GM23338 (cell line): ENCODE results near the gene RASSF4. TPM values are rescaled to one million over a fixed set of nuclear protein-coding genes. Genes with fewer than 3 reads are reported as not detected.

Experiments used
- ATAC-seq: fragments of 200-7000 bp; cut with Tn5 transposase; 3 replicates; pipeline ENCODE4 v1.9.1; 2020
- DNase-seq: peaks from one replicate; pipeline ENCODE4 v3.0.0-alpha.2; 2015; ENCODE audit warnings: low spot score
- H2AFZ ChIP-seq: fragments of 200-600 bp; sonication (generic); 2 replicates; pipeline ENCODE4 v1.8.0; 2016; ENCODE audit warnings: antibody characterized with exemption, mild to moderate bottlenecking, moderate library complexity
- H3F3A ChIP-seq: fragments of 200-600 bp; sonication (generic); replicated peaks from 2 replicates; pipeline ENCODE4 v1.8.0; 2017; ENCODE audit warnings: antibody characterized with exemption, mixed run types, low read depth
- H3K27ac ChIP-seq: fragments of 200-600 bp; sonication (generic); 2 replicates; pipeline ENCODE4 v1.6.1; 2016; ENCODE audit warnings: low read depth
- H3K27me3 ChIP-seq: fragments of 200-600 bp; sonication (generic); 2 replicates; pipeline ENCODE4 v1.8.0; 2016; ENCODE audit warnings: mild to moderate bottlenecking, mixed run types, moderate library complexity; ENCODE audit not compliant: insufficient read depth
- H3K36me3 ChIP-seq: fragments of 200-600 bp; sonication (generic); 2 replicates; pipeline ENCODE4 v1.8.0; 2016; ENCODE audit warnings: mild to moderate bottlenecking; ENCODE audit not compliant: insufficient read depth
- H3K4me1 ChIP-seq: fragments of 200-600 bp; sonication (generic); 2 replicates; pipeline ENCODE4 v1.8.0; 2016; ENCODE audit warnings: mild to moderate bottlenecking, moderate library complexity; ENCODE audit not compliant: insufficient read depth
- H3K4me2 ChIP-seq: fragments of 200-600 bp; sonication (generic); 2 replicates; pipeline ENCODE4 v1.7.1; 2017; ENCODE audit warnings: mixed run types
- H3K4me3 ChIP-seq: fragments of 200-600 bp; sonication (generic); 2 replicates; pipeline ENCODE4 v1.6.1; 2016; ENCODE audit warnings: mixed run types
- H3K79me2 ChIP-seq: fragments of 200-600 bp; sonication (generic); replicated peaks from 2 replicates; pipeline ENCODE4 v1.8.0; 2017; ENCODE audit warnings: mild to moderate bottlenecking; ENCODE audit not compliant: insufficient read depth
- H3K9me2 ChIP-seq: fragments of 200-600 bp; sonication (generic); 2 replicates; pipeline ENCODE4 v1.8.0; 2017; ENCODE audit not compliant: insufficient read depth
- H4K20me1 ChIP-seq: fragments of 200-600 bp; sonication (generic); replicated peaks from 2 replicates; pipeline ENCODE4 v1.8.0; 2017; ENCODE audit warnings: mild to moderate bottlenecking; ENCODE audit not compliant: insufficient read depth
- H3K27ac Mint-ChIP-seq: 2 replicates; pipeline ENCODE4 v1.8.0; 2020; ENCODE audit warnings: inconsistent platforms, mild to moderate bottlenecking, moderate library complexity, mixed read lengths
- H3K27me3 Mint-ChIP-seq: 3 replicates; pipeline ENCODE4 v1.8.0; 2022; ENCODE audit warnings: low read depth, mild to moderate bottlenecking, moderate library complexity, mixed read lengths, inconsistent platforms; ENCODE audit not compliant: insufficient read depth, poor library complexity
- H3K36me3 Mint-ChIP-seq: 3 replicates; pipeline ENCODE4 v1.8.0; 2021; ENCODE audit warnings: low read depth, mild to moderate bottlenecking, inconsistent platforms, moderate library complexity, mixed read lengths
- H3K4me1 Mint-ChIP-seq: 3 replicates; pipeline ENCODE4 v1.8.0; 2020; ENCODE audit warnings: mild to moderate bottlenecking, inconsistent platforms, mixed read lengths
- H3K4me3 Mint-ChIP-seq: 3 replicates; pipeline ENCODE4 v1.8.0; 2021; ENCODE audit warnings: moderate library complexity, mild to moderate bottlenecking, inconsistent platforms, mixed read lengths
- H3K9me3 Mint-ChIP-seq: 3 replicates; pipeline ENCODE4 v1.8.0; 2020; ENCODE audit warnings: moderate library complexity, mild to moderate bottlenecking, inconsistent platforms, mixed read lengths
- CREB1 ChIP-seq: fragments of 250-450 bp; sonication (Bioruptor Pico); IDR thresholded peaks from 2 replicates; pipeline ENCODE4 v1.5.0; 2020; ENCODE audit warnings: low read depth, mild to moderate bottlenecking, moderate library complexity
- CTCF ChIP-seq, 2 experiments: fragments of 200-600 bp in 1 of 2; sonication (generic) in 1 of 2; conservative IDR thresholded peaks; 2 replicates each; pipeline versions ENCODE4 v1.5.1 to v1.6.1; 2016 to 2017; ENCODE audit warnings: antibody characterized with exemption in 2 of 2, low read depth in 2 of 2, mild to moderate bottlenecking in 2 of 2, moderate library complexity in 1 of 2
- ETS1 ChIP-seq: IDR thresholded peaks from 2 replicates; pipeline ENCODE4 v1.6.1; 2016; ENCODE audit warnings: antibody characterized with exemption
- EZH2 ChIP-seq: fragments of 200-600 bp; sonication (generic); IDR thresholded peaks from one replicate; pipeline ENCODE4 v1.8.0; 2017; ENCODE audit warnings: antibody characterized with exemption, mild to moderate bottlenecking, low read depth; ENCODE audit not compliant: unreplicated experiment
- EZH2phosphoT487 ChIP-seq: fragments of 200-600 bp; sonication (generic); IDR thresholded peaks from one replicate; pipeline ENCODE4 v1.8.1; 2018; ENCODE audit warnings: antibody characterized with exemption; ENCODE audit not compliant: unreplicated experiment
- JUNB ChIP-seq: IDR thresholded peaks from one replicate; pipeline ENCODE4 v1.6.1; 2016; ENCODE audit warnings: antibody characterized with exemption; ENCODE audit not compliant: unreplicated experiment
- NANOG ChIP-seq: IDR thresholded peaks from 2 replicates; pipeline ENCODE4 v1.6.1; 2016; ENCODE audit warnings: antibody characterized with exemption, borderline replicate concordance
- POLR2AphosphoS5 ChIP-seq: IDR thresholded peaks from 2 replicates; pipeline ENCODE4 v1.6.1; 2016; ENCODE audit warnings: antibody characterized with exemption, low read depth
- REST ChIP-seq: IDR thresholded peaks from one replicate; pipeline ENCODE4 v1.6.1; 2018; ENCODE audit warnings: antibody characterized with exemption; ENCODE audit not compliant: unreplicated experiment
- STAT1 ChIP-seq: IDR thresholded peaks from one replicate; pipeline ENCODE4 v1.6.1; 2016; ENCODE audit warnings: antibody characterized with exemption; ENCODE audit not compliant: unreplicated experiment
- ZNF114 ChIP-seq: fragments of 250-450 bp; sonication (Bioruptor Pico); IDR thresholded peaks from 2 replicates; pipeline ENCODE4 v1.5.0; 2020; ENCODE audit warnings: mild to moderate bottlenecking, moderate library complexity
- ZNF331 ChIP-seq: fragments of 250-450 bp; sonication (Bioruptor Pico); IDR thresholded peaks from 2 replicates; pipeline ENCODE4 v1.5.0; 2020; ENCODE audit warnings: low read depth, mild to moderate bottlenecking, moderate library complexity
- ZNF462 ChIP-seq: fragments of 250-450 bp; sonication (Bioruptor Pico); IDR thresholded peaks from 2 replicates; pipeline ENCODE4 v1.5.0; 2020; ENCODE audit warnings: mild to moderate bottlenecking, moderate library complexity
- polyA plus RNA-seq: library from polyadenylated mRNA; unstranded; fragments of >200 nt; fragmentation: Nextera tagmentation; extraction: Ambion mirVana; gene quantifications from 2 replicates; pipeline ENCODE4 v1.2.1, GENCODE V29; 2016
- total RNA-seq: library from RNA; depleted of rRNA; stranded (reverse); fragments of >200 nt; shearing (Covaris generic); gene quantifications from 2 replicates; pipeline ENCODE4 v1.2.3, GENCODE V29; 2014

RASSF4 gene
- total and polyA plus RNA-seq, 2 experiments from 2014 or later: 12.4 to 13.6 TPM

GRCh38 chr10:44978213-44978569 lies 18.6 kb downstream of the RASSF4 start:
- no peak overlapping the region for H3K27ac ChIP-seq
- H3K4me3 ChIP-seq: peak overlapping the region; percentile 34; the same call in 1 of the 2 replicates
- H3K4me3 Mint-ChIP-seq: peak overlapping the region; percentile 48
- H3K4me1 ChIP-seq: peaks cover 48% of the 10 kb centered on the region
- peaks cover 18% of the 10 kb centered on the region for H3K27me3 Mint-ChIP-seq
- DNase-seq (no peak), ATAC-seq (no peak)
- no peaks in the 10 kb centered on the region for H3F3A ChIP-seq
- H3K9me2 ChIP-seq: no peaks in the 10 kb centered on the region
- H3K36me3 ChIP-seq: no peaks in the 10 kb centered on the region
- H3K27ac Mint-ChIP-seq: no peak overlapping the region
- H3K9me3 Mint-ChIP-seq: no peaks in the 10 kb centered on the region
- H3K36me3 Mint-ChIP-seq: no peaks in the 10 kb centered on the region; the same call in 2 of the 3 replicates
- TF ChIP-seq POLR2AphosphoS5: no peak
- TF ChIP-seq ZNF114 (CRISPR knock-in tag): no peak
- TF ChIP-seq NANOG: no peak
- no peak for TF ChIP-seq STAT1
- no peak for TF ChIP-seq EZH2
- no peak for TF ChIP-seq ETS1
- no peak for TF ChIP-seq CTCF (conservative IDR thresholded peaks at IDR 0.05; ENCODE audit: low read depth in 2 of 2)
- no peak for TF ChIP-seq EZH2phosphoT487
- TF ChIP-seq ZNF331 (CRISPR knock-in tag): no peak
- no peak for TF ChIP-seq ZNF462 (CRISPR knock-in tag)
- no peak for TF ChIP-seq CREB1
- TF ChIP-seq REST: no peak
- no peak for TF ChIP-seq JUNB
- no peaks in the 10 kb centered on the region for H4K20me1 ChIP-seq
- no peaks in the 10 kb centered on the region for H3K79me2 ChIP-seq
- H2AFZ ChIP-seq: no peak overlapping the region
- no peaks in the 10 kb centered on the region for H3K27me3 ChIP-seq
- H3K4me2 ChIP-seq: peak overlapping the region; percentile 76
- H3K4me1 Mint-ChIP-seq: peaks cover 61% of the 10 kb centered on the region
